ENCODE measurements around the gene TTC28.

DNA sequence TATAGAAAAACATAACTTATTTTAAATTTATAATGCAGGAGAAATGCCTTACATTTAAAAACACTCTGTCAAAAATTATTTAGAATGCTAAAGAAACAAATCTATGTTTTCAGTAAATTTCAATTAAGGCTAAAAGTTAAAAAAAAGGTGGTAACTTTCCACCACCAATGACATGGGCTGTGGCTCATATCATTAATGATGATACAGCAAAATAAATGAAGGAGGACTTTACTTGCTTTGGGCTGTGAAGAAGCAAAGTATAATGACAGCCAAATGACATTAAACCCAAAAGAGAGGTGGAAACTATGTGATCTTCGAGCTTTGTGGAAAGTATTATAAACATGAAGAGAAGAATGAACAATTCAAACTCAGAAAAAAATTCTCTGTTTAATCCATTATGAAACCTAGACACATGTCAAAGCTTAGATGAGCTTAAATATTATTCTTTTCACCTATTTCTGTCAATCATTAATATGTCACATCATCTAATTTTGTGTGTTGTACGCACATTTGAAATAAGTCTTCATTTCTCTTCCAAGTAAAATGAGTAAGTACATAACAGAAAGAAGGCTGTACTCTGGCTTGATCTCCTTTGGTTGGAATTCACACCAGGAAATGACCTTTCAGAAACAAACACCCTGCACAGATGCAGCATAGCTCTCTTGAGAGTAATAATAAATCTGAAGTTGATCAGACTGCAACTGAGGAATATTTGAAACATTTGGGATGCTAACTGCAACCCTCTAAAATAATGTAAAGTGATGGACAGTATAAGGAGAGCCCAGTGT, 265.8 kb downstream of the TTC28 start:
- no peak for TF ChIP-seq YY1 (IDR thresholded peaks at IDR 0.05; ENCODE audit: insufficient read depth, insufficient read length)
- no peak for TF ChIP-seq ZNF274 (IDR thresholded peaks at IDR 0.05; ENCODE audit: low read depth, low read length)
- no peak for TF ChIP-seq SUZ12 (IDR thresholded peaks at IDR 0.05; ENCODE audit: extremely low read depth, insufficient read depth, insufficient read length)
